SIG-M5 (cell line): ENCODE data around the gene PSMG3.

Experiments used
- DNase-seq: peaks from one replicate; lab custom pipeline; 2025; lab: John Stamatoyannopoulos, UW

The PSMG3 gene

GRCh38 chr7:1569833-1570632, at the start of gene PSMG3:
PSMG3 (minus strand) TSS chr7:1570032; CDS start chr7:1569339, 693 bp downstream.
- DNase-seq = peak; percentile 7

GRCh38 chr7:1618475-1618874, 48.6 kb upstream of the PSMG3 start:
- DNase-seq = no peak

- no peak for DNase-seq
Observed at GRCh38 chr7:1617957-1618356, 48.1 kb upstream of the PSMG3 start.

- DNase-seq = no peak
Observed at GRCh38 chr7:1616741-1617140, 46.9 kb upstream of the PSMG3 start.

GRCh38 chr7:1611708-1612241, 41.9 kb upstream of the PSMG3 start:
- DNase-seq = no peak

- no peak for DNase-seq
Observed at GRCh38 chr7:1610678-1611302, 41.0 kb upstream of the PSMG3 start.

GRCh38 chr7:1610013-1610677, 40.3 kb upstream of the PSMG3 start:
- DNase-seq = no peak

GRCh38 chr7:1609023-1609422, 39.2 kb upstream of the PSMG3 start:
- no peak for DNase-seq

GRCh38 chr7:1608318-1608717, 38.5 kb upstream of the PSMG3 start:
- no peak for DNase-seq

GRCh38 chr7:1607696-1608095, 37.9 kb upstream of the PSMG3 start:
- no peak for DNase-seq

GRCh38 chr7:1607001-1607400, 37.2 kb upstream of the PSMG3 start:
- DNase-seq = no peak

GRCh38 chr7:1604383-1604782, 34.6 kb upstream of the PSMG3 start:
- no peak for DNase-seq

- no peak for DNase-seq
Observed at GRCh38 chr7:1603346-1604225, 33.8 kb upstream of the PSMG3 start.

GRCh38 chr7:1602386-1602785, 32.6 kb upstream of the PSMG3 start:
- DNase-seq = no peak

- no peak for DNase-seq
Observed at GRCh38 chr7:1601956-1602355, 32.1 kb upstream of the PSMG3 start.

GRCh38 chr7:1599640-1600395, 30.0 kb upstream of the PSMG3 start:
- no peak for DNase-seq

- no peak for DNase-seq
Observed at GRCh38 chr7:1598961-1599639, 29.3 kb upstream of the PSMG3 start.

GRCh38 chr7:1598286-1598685, 28.5 kb upstream of the PSMG3 start:
- DNase-seq = no peak

- no peak for DNase-seq
Observed at GRCh38 chr7:1597791-1598190, 28.0 kb upstream of the PSMG3 start.

- no peak for DNase-seq
Observed at GRCh38 chr7:1597066-1597760, 27.4 kb upstream of the PSMG3 start.
